Fibroblast of skin of back (primary cell): ENCODE data around the gene SUSD2.
A peak's percentile ranks its signal among the peaks of the same experiment; 100 is the strongest.
"Not testable (repeated sequence)": the region's sequence is repeated elsewhere in the genome, so short reads cannot be mapped to it uniquely, and the experiment has no call there.

Experiments
- DNase-seq: peaks from one replicate; pipeline ENCODE4 v3.0.0-alpha.2; 2013

Gene SUSD2

GRCh38 chr22:24217384-24217783, 36.1 kb downstream of the SUSD2 start:
- DNase-seq: no peak

- no peak for DNase-seq
These were observed 38.5 kb downstream of the SUSD2 start for GRCh38 chr22:24219750-24220149.

GRCh38 chr22:24224468-24224867, 43.2 kb downstream of the SUSD2 start:
- no peak for DNase-seq

- DNase-seq: no peak
These were observed 43.8 kb downstream of the SUSD2 start for GRCh38 chr22:24225044-24225601.

GRCh38 chr22:24225951-24226350, 44.7 kb downstream of the SUSD2 start:
- no peak for DNase-seq

- DNase-seq: peak; percentile 21
These were observed 49.8 kb downstream of the SUSD2 start for GRCh38 chr22:24230911-24231656.

- no peak for DNase-seq
These were observed 50.4 kb downstream of the SUSD2 start for GRCh38 chr22:24231706-24232105.

GRCh38 chr22:24232124-24232523, 50.8 kb downstream of the SUSD2 start:
- no peak for DNase-seq

GRCh38 chr22:24232725-24233124, 51.4 kb downstream of the SUSD2 start:
- DNase-seq: no peak

GRCh38 chr22:24233235-24233634, 51.9 kb downstream of the SUSD2 start:
- DNase-seq: no peak

- DNase-seq: no peak
These were observed 52.5 kb downstream of the SUSD2 start for GRCh38 chr22:24233816-24234215.

GRCh38 chr22:24235315-24235714, 54.0 kb downstream of the SUSD2 start:
- no peak for DNase-seq

GRCh38 chr22:24236656-24237055, 55.4 kb downstream of the SUSD2 start:
- DNase-seq: peak; percentile 35

GRCh38 chr22:24238101-24238694, 56.9 kb downstream of the SUSD2 start:
- DNase-seq: not testable (repeated sequence)
